Activated CD8-positive, alpha-beta T cell treated with anti-CD3 and anti-CD28 coated beads for 36 hours (primary cell): Measurements from ENCODE around the gene EOGT. TPM values are rescaled to one million over a fixed set of nuclear protein-coding genes. Genes with fewer than 3 reads are reported as not detected.

Experiments
- ATAC-seq: fragments of 200-7000 bp; cut with Tn5 transposase; one replicate; pipeline ENCODE4 v1.10.0; 2021; ENCODE audit warnings: mild to moderate bottlenecking, moderate library complexity
- CTCF ChIA-PET: fragments of 350-600 bp; sonication (Branson Sonifier 250); formaldehyde crosslinking; loops from one replicate; lab custom pipeline; 2021; ENCODE audit warnings: antibody characterized with exemption; lab: Charles Lee
- POLR2A ChIA-PET: fragments of 350-600 bp; sonication (Branson Sonifier 250); formaldehyde crosslinking; loops from one replicate; lab custom pipeline; 2021; ENCODE audit warnings: antibody characterized with exemption; lab: Charles Lee
- DNase-seq: peaks from one replicate; pipeline ENCODE4 v3.0.0-alpha.2; 2020
- H3K27ac Mint-ChIP-seq: one replicate; pipeline ENCODE4 v1.8.0; 2021; ENCODE audit warnings: mild to moderate bottlenecking, mixed read lengths
- H3K27me3 Mint-ChIP-seq: one replicate; pipeline ENCODE4 v1.8.0; 2021; ENCODE audit warnings: mixed read lengths
- H3K36me3 Mint-ChIP-seq: one replicate; pipeline ENCODE4 v1.8.0; 2021; ENCODE audit warnings: low read depth, mixed read lengths
- H3K4me1 Mint-ChIP-seq: one replicate; pipeline ENCODE4 v1.8.0; 2021; ENCODE audit warnings: low read depth, mixed read lengths
- H3K4me3 Mint-ChIP-seq: one replicate; pipeline ENCODE4 v1.8.0; 2021; ENCODE audit warnings: mild to moderate bottlenecking, moderate library complexity, mixed read lengths
- H3K9me3 Mint-ChIP-seq: one replicate; pipeline ENCODE4 v1.8.0; 2021; ENCODE audit warnings: mixed read lengths
- intact Hi-C: fragments of 100-400 bp; cut with micrococcal nuclease; formaldehyde crosslinking; loops from one replicate; pipeline ENCODE4 v1.10.0; 2022
- total RNA-seq, 2 experiments: library from RNA; stranded (reverse); gene quantifications; one replicate each; pipeline ENCODE4 v1.2.3, GENCODE V29; 2021
- TF ChIP-seq, protein P1 (sequence below): fragments of 200-600 bp; IDR thresholded peaks from one replicate; pipeline ENCODE4 v1.8.0; 2022; ENCODE audit warnings: antibody characterized with exemption, mild to moderate bottlenecking

Gene EOGT
- total RNA-seq, 2 experiments from 2014 or later = 4.3 to 4.9 TPM

GRCh38 chr3:69005791-69006482, 7.5 kb downstream of the EOGT start:
- Mint-ChIP-seq H3K4me1 (no peaks in the 10 kb centered on the region), H3K27ac (no peak overlapping the region), H3K27me3 (no peaks in the 10 kb centered on the region), H3K4me3 (no peak overlapping the region), H3K36me3 (peaks cover 15% of the 10 kb centered on the region), H3K9me3 (no peaks in the 10 kb centered on the region)
- CTCF ChIA-PET = no interaction called here
- TF ChIP-seq, protein P1, sequence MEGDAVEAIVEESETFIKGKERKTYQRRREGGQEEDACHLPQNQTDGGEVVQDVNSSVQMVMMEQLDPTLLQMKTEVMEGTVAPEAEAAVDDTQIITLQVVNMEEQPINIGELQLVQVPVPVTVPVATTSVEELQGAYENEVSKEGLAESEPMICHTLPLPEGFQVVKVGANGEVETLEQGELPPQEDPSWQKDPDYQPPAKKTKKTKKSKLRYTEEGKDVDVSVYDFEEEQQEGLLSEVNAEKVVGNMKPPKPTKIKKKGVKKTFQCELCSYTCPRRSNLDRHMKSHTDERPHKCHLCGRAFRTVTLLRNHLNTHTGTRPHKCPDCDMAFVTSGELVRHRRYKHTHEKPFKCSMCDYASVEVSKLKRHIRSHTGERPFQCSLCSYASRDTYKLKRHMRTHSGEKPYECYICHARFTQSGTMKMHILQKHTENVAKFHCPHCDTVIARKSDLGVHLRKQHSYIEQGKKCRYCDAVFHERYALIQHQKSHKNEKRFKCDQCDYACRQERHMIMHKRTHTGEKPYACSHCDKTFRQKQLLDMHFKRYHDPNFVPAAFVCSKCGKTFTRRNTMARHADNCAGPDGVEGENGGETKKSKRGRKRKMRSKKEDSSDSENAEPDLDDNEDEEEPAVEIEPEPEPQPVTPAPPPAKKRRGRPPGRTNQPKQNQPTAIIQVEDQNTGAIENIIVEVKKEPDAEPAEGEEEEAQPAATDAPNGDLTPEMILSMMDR = no peak
- no peak for ATAC-seq
- intact Hi-C loops = no loop called here
- no peak for DNase-seq
- POLR2A ChIA-PET = no interaction called here

- TF ChIP-seq, protein P1 = no peak
- ChIA-PET POLR2A (no interaction called here), CTCF (no interaction called here)
- no peak for DNase-seq
- no peak overlapping the region for H3K27ac Mint-ChIP-seq
- H3K4me1 Mint-ChIP-seq = no peaks in the 10 kb centered on the region
- H3K9me3 Mint-ChIP-seq = no peaks in the 10 kb centered on the region
- H3K27me3 Mint-ChIP-seq = no peaks in the 10 kb centered on the region
- intact Hi-C loops = no loop called here
- peaks cover 15% of the 10 kb centered on the region for H3K36me3 Mint-ChIP-seq
- H3K4me3 Mint-ChIP-seq = no peak overlapping the region
- no peak for ATAC-seq
These were observed 8.3 kb downstream of the EOGT start for GRCh38 chr3:69005071-69005790.

DNA sequence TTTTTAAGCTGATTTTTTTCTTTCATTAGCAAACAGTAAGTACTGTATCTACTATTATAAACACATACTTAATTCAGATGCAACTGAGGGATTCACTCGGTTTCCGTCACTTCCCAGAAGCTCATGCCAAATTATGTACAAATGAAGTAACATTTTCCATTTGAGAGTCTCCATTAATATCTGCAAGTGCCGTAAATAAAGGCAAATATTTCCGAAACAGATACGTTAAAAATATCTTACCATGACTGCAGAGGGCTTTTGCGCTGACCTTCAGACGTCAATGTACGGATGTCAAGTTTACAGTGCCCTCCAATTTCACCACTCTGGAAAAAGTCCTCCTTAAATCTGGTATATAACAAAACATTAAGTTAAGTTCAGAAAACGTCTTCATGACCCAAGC, 9.3 kb downstream of the EOGT start:
- Mint-ChIP-seq H3K4me1 (no peaks in the 10 kb centered on the region), H3K4me3 (no peak overlapping the region), H3K36me3 (peaks cover 15% of the 10 kb centered on the region), H3K27me3 (no peaks in the 10 kb centered on the region), H3K27ac (no peak overlapping the region), H3K9me3 (no peaks in the 10 kb centered on the region)
- CTCF ChIA-PET = no interaction called here
- POLR2A ChIA-PET = no interaction called here
- TF ChIP-seq, protein P1 = no peak
- intact Hi-C loops = no loop called here
- ATAC-seq (no peak), DNase-seq (no peak)

DNA sequence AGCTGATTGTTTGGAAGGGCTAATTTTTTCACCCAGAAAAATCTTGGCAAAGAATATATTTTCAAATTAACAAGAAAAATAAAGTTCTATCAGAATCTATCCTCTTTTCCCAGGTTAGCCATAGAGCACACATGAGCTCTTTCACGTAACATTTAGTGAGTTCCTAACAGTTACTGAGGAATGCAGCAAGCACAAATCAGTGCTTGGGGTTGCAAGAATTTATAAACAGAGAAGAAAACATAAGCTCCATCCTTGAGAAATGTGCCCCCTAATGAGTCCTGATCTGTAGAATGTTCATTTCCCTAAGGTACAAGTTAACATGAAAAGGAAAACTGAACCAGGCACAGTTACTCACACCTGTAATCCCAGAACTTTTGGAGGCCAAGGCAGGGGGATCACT, 13.9 kb downstream of the EOGT start:
- no peak overlapping the region for H3K27ac Mint-ChIP-seq
- intact Hi-C loops = no loop called here
- no peaks in the 10 kb centered on the region for H3K9me3 Mint-ChIP-seq
- ChIA-PET POLR2A (no interaction called here), CTCF (interaction anchor here (1.6 kb wide), 1 partner anchor 28 kb away, joined by 5 read pairs; no protein-coding TSS in a partner anchor)
- H3K36me3 Mint-ChIP-seq = peaks cover 29% of the 10 kb centered on the region
- no peak for ATAC-seq
- H3K27me3 Mint-ChIP-seq = no peaks in the 10 kb centered on the region
- TF ChIP-seq, protein P1 = no peak
- DNase-seq = no peak
- H3K4me1 Mint-ChIP-seq = peaks cover 6% of the 10 kb centered on the region
- no peak overlapping the region for H3K4me3 Mint-ChIP-seq

DNA sequence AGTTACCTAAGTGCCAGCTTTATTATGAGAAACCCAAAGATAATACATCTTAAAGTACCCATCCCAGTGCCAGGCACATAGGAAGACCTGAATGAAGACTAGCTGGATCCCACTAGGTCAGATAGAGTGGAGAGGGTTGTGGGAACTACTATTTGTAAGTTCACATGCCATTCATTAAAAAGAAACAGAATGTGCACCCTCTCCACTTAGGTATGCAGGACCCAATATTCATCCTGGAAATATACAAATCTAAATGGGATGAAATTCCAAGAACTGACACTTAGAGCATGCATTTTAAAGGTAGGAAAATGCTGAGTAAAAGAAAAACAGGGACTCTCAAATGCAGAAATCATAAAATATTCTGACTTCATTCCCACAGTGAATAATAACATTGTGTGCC, 14.3 kb downstream of the EOGT start:
- ChIA-PET POLR2A (no interaction called here), CTCF (interaction anchor here (0.9 to 1.6 kb wide), 2 partner anchors 28 to 29 kb away, joined by 3 to 5 read pairs; no protein-coding TSS in a partner anchor)
- Mint-ChIP-seq H3K4me1 (peaks cover 6% of the 10 kb centered on the region), H3K4me3 (no peak overlapping the region), H3K36me3 (peaks cover 29% of the 10 kb centered on the region), H3K27ac (no peak overlapping the region), H3K9me3 (no peaks in the 10 kb centered on the region), H3K27me3 (no peaks in the 10 kb centered on the region)
- ATAC-seq (no peak), DNase-seq (no peak)
- intact Hi-C loops = no loop called here
- TF ChIP-seq, protein P1 = no peak
